Endothelial cell (in vitro differentiated cells): ENCODE measurements around the gene UBB. TPM values are rescaled to one million over a fixed set of nuclear protein-coding genes. Genes with fewer than 3 reads are reported as not detected.

Experiments
- DNase-seq: peaks from one replicate; pipeline ENCODE4 v3.0.0; 2021; ENCODE audit warnings: low spot score
- H3K27ac Mint-ChIP-seq: one replicate; pipeline ENCODE4 v1.8.0; 2021; ENCODE audit warnings: mixed read lengths, inconsistent platforms; ENCODE audit not compliant: unreplicated experiment
- H3K27me3 Mint-ChIP-seq: one replicate; pipeline ENCODE4 v1.8.0; 2021; ENCODE audit warnings: mild to moderate bottlenecking, moderate library complexity, mixed read lengths, inconsistent platforms; ENCODE audit not compliant: unreplicated experiment
- H3K36me3 Mint-ChIP-seq: one replicate; pipeline ENCODE4 v1.8.0; 2021; ENCODE audit warnings: mild to moderate bottlenecking, low read depth, mixed read lengths, inconsistent platforms; ENCODE audit not compliant: unreplicated experiment
- H3K4me1 Mint-ChIP-seq: one replicate; pipeline ENCODE4 v1.8.0; 2021; ENCODE audit warnings: mild to moderate bottlenecking, mixed read lengths, inconsistent platforms; ENCODE audit not compliant: unreplicated experiment
- H3K4me3 Mint-ChIP-seq: one replicate; pipeline ENCODE4 v1.8.0; 2021; ENCODE audit warnings: mild to moderate bottlenecking, mixed read lengths, inconsistent platforms; ENCODE audit not compliant: unreplicated experiment
- H3K9me3 Mint-ChIP-seq: one replicate; pipeline ENCODE4 v1.8.0; 2021; ENCODE audit warnings: mixed read lengths, inconsistent platforms; ENCODE audit not compliant: unreplicated experiment
- long read RNA-seq: library from polyadenylated mRNA; unstranded; transcript quantifications from one replicate; pipeline ENCODE4 v2.0.0, GENCODE V29; 2020; ENCODE audit not compliant: unreplicated experiment
- total RNA-seq: library from RNA; stranded (reverse); fragmentation: NEBNext Ultra II Directional; extraction: Animal tissue kit (Norgen Biotek cat#: 25700); gene quantifications from one replicate; pipeline ENCODE4 v1.2.1, GENCODE V29; 2021; ENCODE audit not compliant: unreplicated experiment
- TF ChIP-seq, protein P1 (sequence below): fragments of 200-600 bp; sonication (generic); IDR thresholded peaks from one replicate; pipeline ENCODE4 v1.5.0; 2021; ENCODE audit warnings: antibody characterized with exemption; ENCODE audit not compliant: unreplicated experiment

Gene UBB
- total RNA-seq, result 2,050 TPM
- long read RNA-seq, transcript UBB-202 (2 exons, 1,014 nt), result minor isoform, 7 of 665 reads
- long read RNA-seq, transcript UBB-203 (2 exons, 1,012 nt), result minor isoform, 34 of 665 reads
- long read RNA-seq, transcript UBB-201 (2 exons, 1,225 nt), result major isoform, 605 of 665 reads
- long read RNA-seq, partial matches to known transcripts, result 16 of 665 reads
- long read RNA-seq, other reads (novel, unspliced or antisense), result 2 of 665 reads

DNA sequence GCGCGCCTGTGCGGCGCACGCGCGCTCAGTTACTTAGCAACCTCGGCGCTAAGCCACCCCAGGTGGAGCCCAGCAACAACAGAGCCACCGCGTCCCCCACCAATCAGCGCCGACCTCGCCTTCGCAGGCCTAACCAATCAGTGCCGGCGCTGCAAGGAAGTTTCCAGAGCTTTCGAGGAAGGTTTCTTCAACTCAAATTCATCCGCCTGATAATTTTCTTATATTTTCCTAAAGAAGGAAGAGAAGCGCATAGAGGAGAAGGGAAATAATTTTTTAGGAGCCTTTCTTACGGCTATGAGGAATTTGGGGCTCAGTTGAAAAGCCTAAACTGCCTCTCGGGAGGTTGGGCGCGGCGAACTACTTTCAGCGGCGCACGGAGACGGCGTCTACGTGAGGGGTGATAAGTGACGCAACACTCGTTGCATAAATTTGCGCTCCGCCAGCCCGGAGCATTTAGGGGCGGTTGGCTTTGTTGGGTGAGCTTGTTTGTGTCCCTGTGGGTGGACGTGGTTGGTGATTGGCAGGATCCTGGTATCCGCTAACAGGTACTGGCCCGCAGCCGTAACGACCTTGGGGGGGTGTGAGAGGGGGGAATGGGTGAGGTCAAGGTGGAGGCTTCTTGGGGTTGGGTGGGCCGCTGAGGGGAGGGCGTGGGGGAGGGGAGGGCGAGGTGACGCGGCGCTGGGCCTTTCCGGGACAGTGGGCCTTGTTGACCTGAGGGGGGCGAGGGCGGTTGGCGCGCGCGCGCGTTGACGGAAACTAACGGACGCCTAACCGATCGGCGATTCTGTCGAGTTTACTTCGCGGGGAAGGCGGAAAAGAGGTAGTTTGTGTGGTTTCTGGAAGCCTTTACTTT lies at the start of gene UBB:
Gene UBB (plus strand): TSS at position 452 of the 856 bp plus-strand sequence. CDS start 817 bp downstream, outside the sequence.
- DNase-seq, result peak; percentile 91
- TF ChIP-seq, protein P1, sequence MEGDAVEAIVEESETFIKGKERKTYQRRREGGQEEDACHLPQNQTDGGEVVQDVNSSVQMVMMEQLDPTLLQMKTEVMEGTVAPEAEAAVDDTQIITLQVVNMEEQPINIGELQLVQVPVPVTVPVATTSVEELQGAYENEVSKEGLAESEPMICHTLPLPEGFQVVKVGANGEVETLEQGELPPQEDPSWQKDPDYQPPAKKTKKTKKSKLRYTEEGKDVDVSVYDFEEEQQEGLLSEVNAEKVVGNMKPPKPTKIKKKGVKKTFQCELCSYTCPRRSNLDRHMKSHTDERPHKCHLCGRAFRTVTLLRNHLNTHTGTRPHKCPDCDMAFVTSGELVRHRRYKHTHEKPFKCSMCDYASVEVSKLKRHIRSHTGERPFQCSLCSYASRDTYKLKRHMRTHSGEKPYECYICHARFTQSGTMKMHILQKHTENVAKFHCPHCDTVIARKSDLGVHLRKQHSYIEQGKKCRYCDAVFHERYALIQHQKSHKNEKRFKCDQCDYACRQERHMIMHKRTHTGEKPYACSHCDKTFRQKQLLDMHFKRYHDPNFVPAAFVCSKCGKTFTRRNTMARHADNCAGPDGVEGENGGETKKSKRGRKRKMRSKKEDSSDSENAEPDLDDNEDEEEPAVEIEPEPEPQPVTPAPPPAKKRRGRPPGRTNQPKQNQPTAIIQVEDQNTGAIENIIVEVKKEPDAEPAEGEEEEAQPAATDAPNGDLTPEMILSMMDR, result no peak
- Mint-ChIP-seq H3K4me3 (peak within 1 kb of the TSS; percentile 99), H3K4me1 (peaks cover 33% of the 10 kb centered on the region), H3K27ac (peak within 1 kb of the TSS; percentile 100), H3K27me3 (peaks cover 20% of the 10 kb centered on the region), H3K9me3 (no peaks in the 10 kb centered on the region), H3K36me3 (peaks cover 26% of the 10 kb centered on the region)

DNA sequence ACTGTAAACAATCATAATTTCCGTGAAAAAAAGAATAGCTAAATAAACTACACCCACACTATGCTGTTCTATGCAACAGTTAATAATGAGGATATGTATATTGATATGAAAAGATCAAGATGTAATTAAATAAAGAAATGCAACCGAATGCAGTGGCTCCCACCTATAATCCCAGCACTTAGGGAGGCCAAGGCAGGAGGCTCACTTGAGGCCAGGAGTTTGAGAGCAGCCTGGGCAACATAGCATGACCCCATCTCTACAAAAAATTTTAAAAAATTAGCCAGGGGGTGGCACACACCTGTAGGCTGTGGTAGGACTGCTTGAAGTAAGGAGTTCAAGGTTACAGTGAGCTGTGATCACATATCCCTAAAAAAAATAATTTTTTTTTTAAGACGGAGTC lies 42.5 kb upstream of the UBB start:
- Mint-ChIP-seq H3K4me1 (no peaks in the 10 kb centered on the region), H3K27ac (no peak overlapping the region), H3K27me3 (no peaks in the 10 kb centered on the region), H3K9me3 (no peaks in the 10 kb centered on the region), H3K4me3 (no peak overlapping the region), H3K36me3 (peaks cover 4% of the 10 kb centered on the region)
- no peak for DNase-seq
- TF ChIP-seq, protein P1, result no peak

DNA sequence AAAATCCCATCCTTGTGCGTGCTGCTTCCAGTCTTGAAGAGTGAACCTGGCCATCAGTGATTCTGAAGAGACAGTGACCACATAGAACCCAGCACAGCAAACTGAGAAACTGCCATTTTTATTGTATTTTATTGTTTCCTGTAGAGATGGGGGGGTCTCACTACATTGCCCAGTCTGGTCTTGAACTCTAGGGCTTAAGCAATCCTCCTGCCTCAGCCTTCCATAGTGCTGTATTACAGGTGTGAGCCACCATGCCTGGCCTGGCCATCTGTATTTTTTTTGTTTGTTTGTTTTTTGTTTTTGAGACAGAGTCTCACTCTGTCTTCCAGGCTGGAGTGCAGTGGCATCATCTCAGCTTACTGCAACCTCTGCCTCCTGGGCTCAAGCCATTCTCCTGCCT lies 41.5 kb upstream of the UBB start:
- Mint-ChIP-seq H3K36me3 (peaks cover 4% of the 10 kb centered on the region), H3K9me3 (no peaks in the 10 kb centered on the region), H3K27me3 (no peaks in the 10 kb centered on the region), H3K4me3 (no peak overlapping the region), H3K4me1 (no peaks in the 10 kb centered on the region), H3K27ac (no peak overlapping the region)
- DNase-seq, result no peak
- TF ChIP-seq, protein P1, result no peak

DNA sequence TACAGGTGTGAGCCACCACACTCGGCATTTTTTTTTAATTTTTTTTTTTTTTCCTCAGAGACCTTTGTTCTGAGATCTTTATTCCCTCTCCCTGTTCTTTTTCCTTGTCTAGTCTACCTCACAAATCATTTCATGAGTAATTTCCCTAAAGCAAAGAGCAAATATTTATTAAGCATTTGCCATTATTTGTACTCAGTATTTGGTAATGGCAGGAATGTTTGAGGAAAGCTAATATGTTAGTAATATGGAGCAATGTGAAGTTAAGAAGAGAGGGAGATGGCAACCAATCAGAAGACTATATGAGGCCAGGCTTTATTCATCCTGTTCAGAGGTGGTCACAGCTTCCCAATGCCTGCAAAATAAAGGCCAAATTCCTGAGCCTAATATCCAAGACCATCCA lies 40.9 kb upstream of the UBB start:
- H3K4me3 Mint-ChIP-seq, result no peak overlapping the region
- TF ChIP-seq, protein P1, result no peak
- H3K27me3 Mint-ChIP-seq, result no peaks in the 10 kb centered on the region
- no peak for DNase-seq
- no peak overlapping the region for H3K27ac Mint-ChIP-seq
- H3K36me3 Mint-ChIP-seq, result peaks cover 4% of the 10 kb centered on the region
- H3K4me1 Mint-ChIP-seq, result no peaks in the 10 kb centered on the region
- H3K9me3 Mint-ChIP-seq, result no peaks in the 10 kb centered on the region

DNA sequence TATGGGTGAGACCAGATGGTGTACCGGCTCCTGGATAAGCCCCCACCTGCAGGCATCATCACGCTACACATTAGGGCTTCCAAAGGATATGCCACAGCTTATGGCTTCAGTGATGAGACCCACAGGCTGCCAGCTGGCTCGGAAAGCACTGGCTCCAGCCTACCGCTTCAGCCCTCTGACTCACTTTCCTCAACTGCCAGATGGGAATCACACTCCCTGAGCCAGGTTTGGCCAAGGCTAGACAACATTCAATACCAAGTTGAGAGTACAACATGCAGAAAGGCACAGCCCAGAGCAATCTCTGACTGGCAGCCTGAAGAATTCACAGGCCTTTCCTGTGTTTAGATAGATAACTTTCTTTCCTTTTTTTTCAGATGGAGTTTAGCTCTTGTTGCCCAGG lies 37.9 kb upstream of the UBB start:
- H3K9me3 Mint-ChIP-seq, result no peaks in the 10 kb centered on the region
- no peak for DNase-seq
- H3K4me1 Mint-ChIP-seq, result no peaks in the 10 kb centered on the region
- no peak overlapping the region for H3K4me3 Mint-ChIP-seq
- H3K36me3 Mint-ChIP-seq, result peaks cover 4% of the 10 kb centered on the region
- TF ChIP-seq, protein P1, result no peak
- no peak overlapping the region for H3K27ac Mint-ChIP-seq
- H3K27me3 Mint-ChIP-seq, result no peaks in the 10 kb centered on the region
